Natural killer cell (primary cell): ENCODE results near the gene OR6J1. TPM values are rescaled to one million over a fixed set of nuclear protein-coding genes. Genes with fewer than 3 reads are reported as not detected.

ENCODE experiments used
- ATAC-seq, 3 donors: fragments of 150-1000 bp in 2 of 3; fragments of 200-7000 bp in 1 of 3; cut with Tn5 transposase; 1 replicate in 1 of 3; 2 replicates in 2 of 3; pipeline ENCODE4 v1.10.0; 2021; ENCODE audit warnings: mild to moderate bottlenecking in 2 of 3, moderate library complexity in 2 of 3
- DNase-seq, 2 donors: peaks; one replicate each; pipeline versions ENCODE4 v3.0.0 to v3.0.0-alpha.2; 2013 to 2021; ENCODE audit warnings: mixed read lengths in 1 of 2
- H3K27ac ChIP-seq: one replicate; pipeline ENCODE4 v1.5.1; 2013; ENCODE audit warnings: mild to moderate bottlenecking, low read length
- H3K27me3 ChIP-seq: one replicate; pipeline ENCODE4 v1.6.1; 2013; ENCODE audit warnings: low read length; ENCODE audit not compliant: control insufficient read depth, insufficient read depth
- H3K36me3 ChIP-seq: one replicate; pipeline ENCODE4 v1.6.1; 2013; ENCODE audit warnings: low read length; ENCODE audit not compliant: control insufficient read depth, insufficient read depth
- H3K4me1 ChIP-seq: one replicate; pipeline ENCODE4 v1.6.1; 2013; ENCODE audit warnings: low read length; ENCODE audit not compliant: control insufficient read depth, insufficient read depth
- H3K4me3 ChIP-seq: one replicate; pipeline ENCODE4 v1.5.1; 2013; ENCODE audit warnings: low read length
- H3K9me3 ChIP-seq: one replicate; pipeline ENCODE4 v1.6.1; 2013; ENCODE audit warnings: low read length; ENCODE audit not compliant: control insufficient read depth, insufficient read depth
- H3K27ac Mint-ChIP-seq, 2 donors: one replicate each; pipeline ENCODE4 v1.8.0; 2022; ENCODE audit warnings: mild to moderate bottlenecking in 2 of 2, mixed read lengths in 2 of 2, moderate library complexity in 1 of 2
- H3K27me3 Mint-ChIP-seq, 2 donors: one replicate each; pipeline ENCODE4 v1.8.0; 2022; ENCODE audit warnings: low read depth in 2 of 2, mixed read lengths in 2 of 2
- H3K36me3 Mint-ChIP-seq: one replicate; pipeline ENCODE4 v1.8.0; 2022; ENCODE audit warnings: mixed read lengths
- H3K4me1 Mint-ChIP-seq, 2 donors: one replicate each; pipeline ENCODE4 v1.8.0; 2022; ENCODE audit warnings: mixed read lengths in 2 of 2
- H3K4me3 Mint-ChIP-seq: one replicate; pipeline ENCODE4 v1.8.0; 2022; ENCODE audit warnings: mild to moderate bottlenecking, moderate library complexity, mixed read lengths
- H3K9me3 Mint-ChIP-seq, 2 donors: one replicate each; pipeline ENCODE4 v1.8.0; 2022; ENCODE audit warnings: mixed read lengths in 2 of 2
- CTCF ChIP-seq: fragments of 200-600 bp; IDR thresholded peaks from one replicate; pipeline ENCODE4 v1.8.0; 2022; ENCODE audit warnings: antibody characterized with exemption
- WGBS: methylation state at CpG from one replicate; pipeline ENCODE4 v1.1.7; 2013; ENCODE audit warnings: missing lambda C conversion rate; ENCODE audit not compliant: insufficient coverage; 5-methylcytosine and 5-hydroxymethylcytosine counted together
- intact Hi-C: fragments of 100-400 bp; cut with micrococcal nuclease; formaldehyde crosslinking; loops from one replicate; pipeline ENCODE4 v1.14.2; 2022
- total RNA-seq, 4 donors: library from RNA; stranded (reverse); fragments of 120-200 nt in 1 of 4; gene quantifications; one replicate each; pipeline versions ENCODE4 v1.2.3 to v1.2.4, GENCODE V29; 2013 to 2022

The OR6J1 gene
- total RNA-seq, 3 donors from 2014 or later (not counting 1 experiment from before 2014, with no cell fraction given) = not detected

GRCh38 chr14:22598896-22599244 lies 45.3 kb downstream of the OR6J1 start:
- peak; percentile 42 to 62 (median 44) for ATAC-seq
- DNase-seq = peak in 1 of 2 donors; percentile 61
- WGBS = 3% methylated on average over 5 of the region's 5 CpGs
- H3K9me3 ChIP-seq = no peaks in the 10 kb centered on the region
- no peak overlapping the region for H3K27ac ChIP-seq
- peaks cover 19% of the 10 kb centered on the region for H3K36me3 ChIP-seq
- Mint-ChIP-seq H3K36me3 (no peaks in the 10 kb centered on the region), H3K4me3 (peak overlapping the region; percentile 97), H3K27ac (peak overlapping the region; percentile 88 to 96), H3K4me1 (peaks cover 43 to 44% of the 10 kb centered on the region in 2 donors), H3K27me3 (peaks cover 12 to 19% of the 10 kb centered on the region in 2 donors), H3K9me3 (no peaks in the 10 kb centered on the region)
- no peaks in the 10 kb centered on the region for H3K27me3 ChIP-seq
- H3K4me1 ChIP-seq = peaks cover 13% of the 10 kb centered on the region
- intact Hi-C loops = loop anchor here (1.0 kb wide), 1 partner anchor 10 kb away; the partner anchor contains the start of gene DAD1
- peak overlapping the region; percentile 90 for H3K4me3 ChIP-seq
- no peak for TF ChIP-seq CTCF

- intact Hi-C loops = loop anchor here (1.0 kb wide), 1 partner anchor 9 kb away; the partner anchor contains the start of gene DAD1
- Histone ChIP-seq H3K36me3 (peaks cover 13% of the 10 kb centered on the region), H3K4me3 (peak within 1 kb of the TSS; percentile 90), H3K4me1 (peaks cover 13% of the 10 kb centered on the region), H3K27me3 (no peaks in the 10 kb centered on the region), H3K27ac (peak within 1 kb of the TSS; percentile 75), H3K9me3 (no peaks in the 10 kb centered on the region)
- peak within 1 kb of the TSS; percentile 97 for H3K4me3 Mint-ChIP-seq
- TF ChIP-seq CTCF = no peak
- under 1% methylated on average over 49 of the region's 49 CpGs for WGBS
- no peaks in the 10 kb centered on the region for H3K36me3 Mint-ChIP-seq
- H3K27me3 Mint-ChIP-seq = peaks cover 16 to 24% of the 10 kb centered on the region in 2 donors
- peak; percentile 92 to 96 (median 93) for ATAC-seq
- H3K4me1 Mint-ChIP-seq = peaks cover 43 to 44% of the 10 kb centered on the region in 2 donors
- peak; percentile 72 to 76 for DNase-seq
- H3K27ac Mint-ChIP-seq = peak within 1 kb of the TSS; percentile 88 to 96
- H3K9me3 Mint-ChIP-seq = no peaks in the 10 kb centered on the region
Measured at GRCh38 chr14:22598099-22598895, 45.9 kb downstream of the OR6J1 start, which contains the start of gene ABHD4. ABHD4 (plus strand) TSS chr14:22598300; CDS start chr14:22598307, 7 bp downstream.

GRCh38 chr14:22597771-22598098 lies 46.4 kb downstream of the OR6J1 start:
- H3K4me1 Mint-ChIP-seq = peaks cover 43 to 44% of the 10 kb centered on the region in 2 donors
- 9% methylated on average over 9 of the region's 9 CpGs for WGBS

More at GRCh38 chr14:22597771-22598098, 46.4 kb downstream of the OR6J1 start:
- peaks cover 13% of the 10 kb centered on the region for H3K4me1 ChIP-seq
- intact Hi-C loops = loop anchor here (1.0 kb wide), 1 partner anchor 8 kb away; the partner anchor contains the start of gene DAD1
- Mint-ChIP-seq H3K4me3 (peak overlapping the region; percentile 97), H3K36me3 (no peaks in the 10 kb centered on the region), H3K27ac (peak overlapping the region; percentile 88 to 96), H3K9me3 (no peaks in the 10 kb centered on the region), H3K27me3 (peaks cover 21 to 30% of the 10 kb centered on the region in 2 donors)
- no peaks in the 10 kb centered on the region for H3K27me3 ChIP-seq
- peaks cover 8% of the 10 kb centered on the region for H3K36me3 ChIP-seq
- peak overlapping the region; percentile 3 for H3K27ac ChIP-seq
- ATAC-seq (peak; percentile 16 to 32 (median 16)), DNase-seq (no peak)
- H3K4me3 ChIP-seq = peak overlapping the region; percentile 90
- H3K9me3 ChIP-seq = no peaks in the 10 kb centered on the region
- TF ChIP-seq CTCF = no peak
